T-cell (primary cell): ENCODE measurements around the gene GPC5. TPM values are rescaled to one million over a fixed set of nuclear protein-coding genes. Genes with fewer than 3 reads are reported as not detected.

Experiments
- ATAC-seq, 4 experiments: fragments of 200-7000 bp in 3 of 4; fragments of 150-1000 bp in 1 of 4; cut with Tn5 transposase; replicated peaks in 1 of 4; 1 replicate in 3 of 4; 2 replicates in 1 of 4; pipeline ENCODE4 v1.10.0; 2021; ENCODE audit warnings: moderate library complexity in 3 of 4, mild to moderate bottlenecking in 2 of 4, moderate number of reproducible peaks in 1 of 4
- CTCF ChIA-PET, 2 donors: fragments of 300-600 bp; sonication (Branson Sonifier 250); formaldehyde crosslinking; loops; one replicate each; lab custom pipeline; 2022; ENCODE audit warnings: antibody characterized with exemption in 2 of 2; lab: Charles Lee
- POLR2A ChIA-PET, 2 donors: fragments of 300-600 bp; sonication (Branson Sonifier 250); formaldehyde crosslinking; loops; one replicate each; lab custom pipeline; 2022; ENCODE audit warnings: antibody characterized with exemption in 2 of 2; lab: Charles Lee
- DNase-seq, 35 experiments: peaks; one replicate each; pipeline versions ENCODE4 v3.0.0 to v3.0.0-alpha.2; 2013 to 2023
- H3K27ac ChIP-seq: one replicate; pipeline ENCODE4 v1.5.1; 2013; ENCODE audit warnings: low read length
- H3K27me3 ChIP-seq, 2 experiments: replicated peaks in 1 of 2; 1 replicate in 1 of 2; 2 replicates in 1 of 2; pipeline versions ENCODE4 v1.6.1 to v1.7.0; 2013; ENCODE audit warnings: low read length in 1 of 2, mixed read lengths in 1 of 2; ENCODE audit not compliant: control insufficient read depth in 2 of 2, insufficient read depth in 2 of 2; ENCODE audit errors: extremely low read depth in 1 of 2
- H3K36me3 ChIP-seq, 2 donors: 1 replicate in 1 of 2; 2 replicates in 1 of 2; pipeline versions ENCODE4 v1.6.1 to v1.7.0; 2013; ENCODE audit warnings: low read length in 1 of 2; ENCODE audit not compliant: control insufficient read depth in 2 of 2, insufficient read depth in 1 of 2; ENCODE audit errors: extremely low read depth in 1 of 2
- H3K4me1 ChIP-seq, 2 experiments: 1 replicate in 1 of 2; 2 replicates in 1 of 2; pipeline versions ENCODE4 v1.6.1 to v1.7.0; 2013; ENCODE audit warnings: low read length in 2 of 2, mixed read lengths in 1 of 2; ENCODE audit not compliant: insufficient read depth in 2 of 2, control insufficient read depth in 1 of 2; ENCODE audit errors: extremely low read depth in 1 of 2
- H3K4me3 ChIP-seq, 2 donors: 1 replicate in 1 of 2; 2 replicates in 1 of 2; pipeline versions ENCODE4 v1.5.1 to v1.7.0; 2013; ENCODE audit warnings: mild to moderate bottlenecking in 2 of 2, low read length in 1 of 2, moderate library complexity in 1 of 2; ENCODE audit not compliant: control insufficient read depth in 1 of 2; ENCODE audit errors: extremely low read depth in 1 of 2
- H3K9me3 ChIP-seq: 2 replicates; pipeline ENCODE4 v1.7.0; 2013
- H3K27ac Mint-ChIP-seq, 2 donors: one replicate each; pipeline ENCODE4 v1.8.0; 2020 to 2021; ENCODE audit warnings: mild to moderate bottlenecking in 2 of 2, mixed read lengths in 2 of 2
- H3K27me3 Mint-ChIP-seq, 2 donors: one replicate each; pipeline ENCODE4 v1.8.0; 2021 to 2022; ENCODE audit warnings: mixed read lengths in 2 of 2
- H3K36me3 Mint-ChIP-seq: one replicate; pipeline ENCODE4 v1.8.0; 2021; ENCODE audit warnings: mixed read lengths
- H3K4me1 Mint-ChIP-seq, 3 donors: one replicate each; pipeline ENCODE4 v1.8.0; 2020 to 2022; ENCODE audit warnings: mixed read lengths in 3 of 3, mild to moderate bottlenecking in 1 of 3
- H3K4me3 Mint-ChIP-seq, 3 donors: one replicate each; pipeline ENCODE4 v1.8.0; 2020 to 2022; ENCODE audit warnings: mild to moderate bottlenecking in 3 of 3, mixed read lengths in 3 of 3, moderate library complexity in 3 of 3
- H3K9me3 Mint-ChIP-seq, 3 donors: one replicate each; pipeline ENCODE4 v1.8.0; 2020 to 2022; ENCODE audit warnings: mixed read lengths in 3 of 3
- WGBS: methylation state at CpG from one replicate; pipeline ENCODE4 v1.1.5; 2013; ENCODE audit warnings: missing lambda C conversion rate; ENCODE audit not compliant: insufficient coverage; 5-methylcytosine and 5-hydroxymethylcytosine counted together
- total RNA-seq, 35 experiments: library from RNA in 6 of 35; stranded (reverse) in 6 of 35; fragments of 120-200 nt in 1 of 35; gene quantifications; one replicate each; pipeline versions ENCODE4 v1.2.1 to v1.2.4 and lab custom pipeline; 2013 to 2026

Gene GPC5
- total RNA-seq, 5 donors from 2014 or later (not counting 1 experiment from before 2014, with no cell fraction given) = 0.12 to 0.39 (median 0.26) TPM

DNA sequence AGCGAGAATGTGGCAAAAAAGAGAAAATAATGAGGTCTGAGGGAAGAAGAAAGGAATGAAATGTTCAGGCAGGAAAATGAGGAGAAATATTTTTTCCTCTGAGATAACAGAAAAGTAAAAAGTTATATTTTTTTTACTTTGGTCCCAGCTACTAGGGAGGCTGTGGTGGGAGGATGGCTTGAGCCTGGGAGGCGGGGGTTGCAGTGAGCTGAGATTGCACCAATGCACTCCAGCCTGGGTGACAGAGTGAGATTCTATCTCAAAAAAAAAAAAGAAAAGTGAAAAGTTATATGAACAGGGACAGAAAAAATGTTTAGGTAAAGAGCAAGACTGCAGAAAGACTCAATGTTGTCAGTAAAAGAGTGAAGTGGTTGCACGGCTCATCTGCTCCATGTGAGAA lies 1224.5 kb downstream of the GPC5 start:
- H3K36me3 ChIP-seq = no peaks in the 10 kb centered on the region
- POLR2A ChIA-PET = no interaction called here
- no peak for DNase-seq
- no peaks in the 10 kb centered on the region for H3K27me3 Mint-ChIP-seq
- H3K27ac Mint-ChIP-seq = no peak overlapping the region
- no peak overlapping the region for H3K4me3 ChIP-seq
- H3K9me3 ChIP-seq = no peaks in the 10 kb centered on the region
- H3K4me3 Mint-ChIP-seq = no peak overlapping the region
- H3K27ac ChIP-seq = no peak overlapping the region
- 93% methylated on average over 2 of the region's 3 CpGs for WGBS
- no peaks in the 10 kb centered on the region for H3K4me1 ChIP-seq
- CTCF ChIA-PET = no interaction called here
- no peak for ATAC-seq
- no peaks in the 10 kb centered on the region for H3K4me1 Mint-ChIP-seq
- peaks cover 7 to 15% (median 15%) of the 10 kb centered on the region in 3 donors for H3K9me3 Mint-ChIP-seq
- no peaks in the 10 kb centered on the region for H3K36me3 Mint-ChIP-seq
- no peaks in the 10 kb centered on the region for H3K27me3 ChIP-seq

GRCh38 chr13:92626274-92626673 lies 1227.9 kb downstream of the GPC5 start:
- no peaks in the 10 kb centered on the region for H3K27me3 Mint-ChIP-seq
- no peak overlapping the region for H3K4me3 ChIP-seq
- no peak overlapping the region for H3K27ac Mint-ChIP-seq

GRCh38 chr13:92640936-92641335 lies 1242.5 kb downstream of the GPC5 start:
- H3K27ac Mint-ChIP-seq = no peak overlapping the region
- ChIA-PET POLR2A (no interaction called here), CTCF (no interaction called here)
- DNase-seq (no peak), ATAC-seq (no peak)
- no peak overlapping the region for H3K4me3 ChIP-seq
- no peaks in the 10 kb centered on the region for H3K4me1 ChIP-seq
- H3K9me3 Mint-ChIP-seq = peaks cover 0 to 19% (median 8%) of the 10 kb centered on the region in 3 donors
- H3K27me3 Mint-ChIP-seq = no peaks in the 10 kb centered on the region
- H3K27me3 ChIP-seq = no peaks in the 10 kb centered on the region
- H3K4me3 Mint-ChIP-seq = no peak overlapping the region
- H3K27ac ChIP-seq = no peak overlapping the region
- H3K36me3 Mint-ChIP-seq = no peaks in the 10 kb centered on the region
- no peaks in the 10 kb centered on the region for H3K9me3 ChIP-seq
- H3K4me1 Mint-ChIP-seq = no peaks in the 10 kb centered on the region
- no CpG with 5 or more reads among the region's 5 CpGs for WGBS
- no peaks in the 10 kb centered on the region for H3K36me3 ChIP-seq

More at GRCh38 chr13:92626274-92626673, 1227.9 kb downstream of the GPC5 start:
- POLR2A ChIA-PET = interaction anchor here in 1 of 2 donors (0.5 kb wide), 1 partner anchor 1305 kb away, joined by 5 read pairs; no protein-coding TSS in a partner anchor
- Histone ChIP-seq H3K27me3 (no peaks in the 10 kb centered on the region), H3K36me3 (no peaks in the 10 kb centered on the region), H3K27ac (no peak overlapping the region), H3K9me3 (no peaks in the 10 kb centered on the region), H3K4me1 (no peaks in the 10 kb centered on the region)
- CTCF ChIA-PET = no interaction called here
- H3K4me1 Mint-ChIP-seq = no peaks in the 10 kb centered on the region
- no peak for DNase-seq
- peaks cover 7 to 20% (median 15%) of the 10 kb centered on the region in 3 donors for H3K9me3 Mint-ChIP-seq
- no peak overlapping the region for H3K4me3 Mint-ChIP-seq
- no peak for ATAC-seq
- no peaks in the 10 kb centered on the region for H3K36me3 Mint-ChIP-seq
- 52% methylated on average over 3 of the region's 4 CpGs for WGBS

- H3K36me3 Mint-ChIP-seq = no peaks in the 10 kb centered on the region
- H3K27me3 Mint-ChIP-seq = no peaks in the 10 kb centered on the region
- no peaks in the 10 kb centered on the region for H3K36me3 ChIP-seq
- H3K27ac Mint-ChIP-seq = no peak overlapping the region
- H3K4me1 Mint-ChIP-seq = no peaks in the 10 kb centered on the region
- no peaks in the 10 kb centered on the region for H3K9me3 ChIP-seq
- no peak overlapping the region for H3K4me3 ChIP-seq
- DNase-seq = no peak
- H3K9me3 Mint-ChIP-seq = peaks cover 2 to 5% (median 3%) of the 10 kb centered on the region in 3 donors
- POLR2A ChIA-PET = no interaction called here
- no peak overlapping the region for H3K4me3 Mint-ChIP-seq
- H3K4me1 ChIP-seq = no peaks in the 10 kb centered on the region
- CTCF ChIA-PET = no interaction called here
- H3K27me3 ChIP-seq = no peaks in the 10 kb centered on the region
- ATAC-seq = no peak
- H3K27ac ChIP-seq = no peak overlapping the region
Observed at GRCh38 chr13:92649140-92649813, 1250.9 kb downstream of the GPC5 start.

DNA sequence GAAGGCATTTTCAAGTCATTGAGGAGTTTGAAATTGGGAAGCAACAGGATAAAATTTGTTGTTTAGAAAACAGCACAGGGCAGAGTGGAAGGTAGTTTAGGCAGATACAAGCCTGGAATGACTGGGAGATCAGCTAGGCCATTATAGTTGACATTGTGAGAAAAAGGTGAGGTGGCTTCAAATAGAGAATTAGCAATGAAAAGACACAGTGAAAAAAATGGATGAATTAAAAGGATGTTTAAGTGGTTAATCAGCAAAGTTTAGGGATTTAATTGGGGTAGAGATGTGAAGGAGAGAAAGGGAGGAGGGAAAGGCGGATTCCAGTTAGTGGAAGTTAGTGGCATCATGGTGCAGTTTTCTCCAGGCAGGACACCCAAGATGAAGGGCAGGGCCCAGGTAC lies 1257.7 kb downstream of the GPC5 start:
- Mint-ChIP-seq H3K4me1 (no peaks in the 10 kb centered on the region), H3K36me3 (no peaks in the 10 kb centered on the region), H3K27me3 (no peaks in the 10 kb centered on the region), H3K4me3 (no peak overlapping the region), H3K27ac (no peak overlapping the region), H3K9me3 (peaks cover 11 to 19% (median 14%) of the 10 kb centered on the region in 3 donors)
- H3K27me3 ChIP-seq = no peaks in the 10 kb centered on the region
- no peak for DNase-seq
- H3K36me3 ChIP-seq = no peaks in the 10 kb centered on the region
- ChIA-PET CTCF (no interaction called here), POLR2A (no interaction called here)
- WGBS = 100% methylated on average over 1 of the region's 1 CpG
- H3K9me3 ChIP-seq = no peaks in the 10 kb centered on the region
- H3K4me3 ChIP-seq = no peak overlapping the region
- ATAC-seq = no peak
- H3K4me1 ChIP-seq = no peaks in the 10 kb centered on the region
- H3K27ac ChIP-seq = no peak overlapping the region

GRCh38 chr13:92656648-92657047 lies 1258.2 kb downstream of the GPC5 start:
- Mint-ChIP-seq H3K4me1 (no peaks in the 10 kb centered on the region), H3K9me3 (peaks cover 11 to 19% (median 14%) of the 10 kb centered on the region in 3 donors), H3K36me3 (no peaks in the 10 kb centered on the region), H3K27me3 (no peaks in the 10 kb centered on the region), H3K4me3 (no peak overlapping the region), H3K27ac (no peak overlapping the region)
- no peak overlapping the region for H3K4me3 ChIP-seq
- H3K27ac ChIP-seq = no peak overlapping the region
- no peaks in the 10 kb centered on the region for H3K4me1 ChIP-seq
- ChIA-PET CTCF (no interaction called here), POLR2A (no interaction called here)
- no peaks in the 10 kb centered on the region for H3K36me3 ChIP-seq
- ATAC-seq = no peak
- 94% methylated on average over 3 of the region's 7 CpGs for WGBS
- no peak for DNase-seq
- no peaks in the 10 kb centered on the region for H3K27me3 ChIP-seq
- H3K9me3 ChIP-seq = no peaks in the 10 kb centered on the region
